NCI-H2107 treated with DMSO at 0.1 percent for 48 hours (cell line): ENCODE measurements around the gene CYP8B1.

Experiments
- DNase-seq: peaks from one replicate; lab custom pipeline; 2025; ENCODE audit not compliant: unreplicated experiment; lab: John Stamatoyannopoulos, UW

The CYP8B1 gene

DNA sequence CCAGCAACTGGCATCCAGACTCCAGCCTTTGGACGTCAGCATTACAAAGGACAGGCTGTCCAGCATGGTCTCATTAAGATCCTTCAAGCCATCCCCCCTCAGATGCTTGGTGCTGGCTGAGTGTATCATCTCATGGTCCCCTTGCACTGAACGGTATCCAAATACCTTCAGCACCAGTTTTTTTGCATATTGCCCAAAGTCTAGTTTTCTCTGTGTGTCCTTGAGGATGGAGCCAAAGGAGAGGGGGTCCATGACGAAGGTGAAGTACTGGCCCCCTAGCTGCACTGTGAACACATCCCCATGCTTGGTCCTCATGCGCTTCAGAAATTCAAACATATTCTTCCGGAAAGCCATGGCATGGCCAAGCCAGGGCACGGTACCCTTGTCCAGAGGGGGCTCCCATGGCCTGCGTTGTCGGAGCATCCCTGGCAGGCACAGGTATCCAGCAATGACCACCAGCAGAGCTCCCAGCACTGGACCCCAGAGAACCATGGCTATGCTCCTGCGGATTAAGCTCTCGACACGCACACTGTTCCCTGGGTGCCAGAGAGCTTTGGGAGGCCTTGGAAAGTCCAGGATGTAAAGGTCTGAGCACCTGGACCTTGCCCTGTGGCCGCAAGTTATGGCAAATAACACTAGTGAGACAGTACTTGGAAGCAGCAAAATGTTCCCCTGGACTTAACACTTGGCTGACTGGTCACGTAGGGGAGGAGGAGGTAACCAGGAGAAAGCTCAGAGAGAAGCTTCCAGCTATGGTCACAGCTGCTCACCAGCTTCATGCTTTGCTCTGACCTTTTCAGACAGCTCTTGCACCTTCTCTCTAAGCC lies at the start of gene CYP8B1:
TSS of gene CYP8B1 (minus strand) at position 555 of the 827 bp plus-strand sequence. CDS start at position 492, 63 bp downstream.
- DNase-seq: no peak

GRCh38 chr3:42923606-42924005 lies 47.9 kb upstream of the CYP8B1 start:
- DNase-seq: no peak

GRCh38 chr3:42914771-42915515 lies 39.3 kb upstream of the CYP8B1 start:
- no peak for DNase-seq

DNA sequence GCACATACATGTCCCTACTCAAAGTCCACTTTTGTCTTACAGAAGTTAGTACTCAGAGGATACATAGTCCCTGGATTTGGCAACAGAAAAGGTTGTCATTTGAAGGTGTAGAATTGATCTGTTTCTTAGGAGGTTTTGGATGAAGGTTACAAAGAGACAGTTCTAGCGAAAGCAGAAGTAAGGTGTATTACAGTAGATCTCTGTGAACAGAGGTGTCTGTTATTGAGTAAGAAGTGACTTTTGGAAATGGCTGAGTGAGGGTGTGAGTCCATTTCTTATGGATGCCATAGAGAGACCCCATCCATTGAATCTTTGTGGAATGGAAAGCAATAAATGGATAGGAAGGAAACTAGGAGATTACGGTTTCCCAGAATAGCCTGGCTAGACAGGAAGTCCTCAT lies 35.9 kb upstream of the CYP8B1 start:
- no peak for DNase-seq

GRCh38 chr3:42908675-42909074 lies 33.0 kb upstream of the CYP8B1 start:
- no peak for DNase-seq

DNA sequence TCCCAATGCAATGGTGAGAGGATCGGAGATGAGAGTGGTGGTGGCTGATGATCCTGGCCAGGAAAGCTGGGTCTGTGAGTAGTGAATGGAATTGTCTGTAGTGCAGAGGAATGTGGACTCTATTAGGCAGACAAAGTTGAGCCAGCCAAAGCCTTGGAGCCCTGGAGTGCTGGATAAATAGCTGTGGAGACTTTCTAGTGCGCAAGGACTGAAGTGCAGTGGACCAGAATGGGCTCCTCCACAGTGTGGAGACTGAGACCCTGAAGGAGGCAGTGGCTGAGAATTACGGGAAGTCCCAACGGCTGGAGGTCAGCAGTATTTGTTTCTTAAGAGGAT lies 31.1 kb upstream of the CYP8B1 start:
- no peak for DNase-seq

- no peak for DNase-seq
Measured at GRCh38 chr3:42906070-42906847, 30.6 kb upstream of the CYP8B1 start, which contains the start of gene ZNF662. ZNF662 (plus strand) TSS chr3:42906142; CDS start chr3:42908115, 1,973 bp downstream.

DNA sequence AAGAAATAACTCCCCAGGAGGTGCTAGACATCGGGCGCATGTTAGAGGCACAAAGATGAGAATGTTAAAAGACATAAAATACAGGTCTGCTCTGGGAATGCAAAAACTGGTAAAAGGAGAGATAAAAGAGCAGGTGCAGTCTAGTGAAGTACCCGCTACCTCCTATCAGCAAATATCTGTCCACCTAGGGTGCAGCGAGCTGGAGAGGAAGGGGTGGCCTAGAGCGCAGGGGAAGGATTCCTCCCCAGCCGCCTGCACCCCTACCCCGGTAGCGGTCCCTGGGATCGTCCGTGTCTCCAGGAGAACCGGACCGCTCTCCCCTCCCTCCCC lies 30.0 kb upstream of the CYP8B1 start:
- no peak for DNase-seq

GRCh38 chr3:42904076-42904475 lies 28.4 kb upstream of the CYP8B1 start:
- no peak for DNase-seq

GRCh38 chr3:42902257-42902656 lies 26.6 kb upstream of the CYP8B1 start:
- no peak for DNase-seq

- no peak for DNase-seq
Measured at GRCh38 chr3:42901073-42901415, 25.4 kb upstream of the CYP8B1 start.

GRCh38 chr3:42900226-42901072 lies 24.8 kb upstream of the CYP8B1 start:
- DNase-seq: no peak

GRCh38 chr3:42898896-42899675 lies 23.4 kb upstream of the CYP8B1 start:
- no peak for DNase-seq

GRCh38 chr3:42895580-42895868 lies 19.8 kb upstream of the CYP8B1 start:
- no peak for DNase-seq

- peak; percentile 16 for DNase-seq
Measured at GRCh38 chr3:42894698-42895579, 19.3 kb upstream of the CYP8B1 start.

DNA sequence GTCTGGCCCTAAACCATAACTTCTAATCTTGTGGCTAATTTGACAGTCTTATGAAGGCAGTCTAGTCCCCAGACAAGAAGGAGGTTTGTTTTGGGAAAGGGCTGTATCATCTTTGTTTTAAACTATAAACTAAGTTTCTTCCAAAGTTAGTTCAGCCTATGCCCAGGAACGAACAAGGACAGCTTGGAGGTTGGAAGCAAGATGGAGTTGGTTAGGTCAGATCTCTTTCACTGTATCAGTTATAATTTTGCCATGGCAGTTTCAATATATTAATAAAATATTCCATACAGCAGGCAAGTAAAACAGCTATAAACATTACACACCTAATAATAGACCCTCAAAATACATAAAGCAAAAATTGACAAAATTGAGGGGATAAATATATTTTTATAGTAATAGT lies 17.1 kb upstream of the CYP8B1 start:
- no peak for DNase-seq

- DNase-seq: no peak
Measured at GRCh38 chr3:42892169-42892568, 16.5 kb upstream of the CYP8B1 start.

DNA sequence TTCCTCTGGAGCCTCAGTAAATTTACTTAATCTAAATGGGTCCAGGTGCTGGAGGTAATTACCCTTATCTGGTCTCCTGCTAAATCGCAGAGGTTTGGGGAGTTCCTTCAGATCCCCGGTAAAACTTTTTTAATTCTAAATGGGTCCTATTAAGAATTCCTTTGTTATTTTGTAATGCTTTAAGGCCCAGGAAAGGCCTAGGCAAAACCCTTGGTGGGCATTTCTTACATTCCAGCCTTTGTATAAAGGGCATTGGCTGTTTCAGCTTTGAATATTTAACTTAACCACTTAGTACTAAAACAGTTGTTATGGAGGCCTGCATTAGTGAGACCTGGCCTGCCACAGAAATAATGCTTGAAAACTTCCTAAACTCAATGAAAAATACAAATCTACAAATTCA lies 15.4 kb upstream of the CYP8B1 start:
- no peak for DNase-seq

DNA sequence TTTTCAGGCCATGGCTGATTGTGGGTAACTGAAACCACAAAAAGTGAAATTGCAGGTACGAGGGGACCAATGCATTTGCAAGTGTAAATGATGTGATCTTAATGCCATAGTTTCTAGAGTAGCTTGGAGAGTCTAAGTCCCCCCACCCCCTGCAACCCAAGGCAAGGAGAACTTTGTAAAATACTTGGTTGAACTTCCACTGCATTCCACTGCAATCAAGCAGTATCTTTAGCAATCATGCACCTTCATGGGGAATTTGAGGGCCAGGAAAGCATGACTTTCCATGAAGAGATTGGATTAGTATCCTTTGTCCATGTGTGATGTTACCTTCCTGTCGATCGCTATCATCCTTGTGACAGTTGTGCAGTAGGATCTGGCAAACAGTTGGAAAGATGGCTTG lies 11.4 kb upstream of the CYP8B1 start:
- no peak for DNase-seq
